HUES48 (cell line): ENCODE data around the gene NR5A1.

ENCODE experiments used
- H3K27ac ChIP-seq: one replicate; pipeline ENCODE4 v1.7.0; 2013; ENCODE audit warnings: low read depth, low read length, inconsistent platforms
- H3K27me3 ChIP-seq: 2 replicates; pipeline ENCODE4 v1.6.1; 2013; ENCODE audit warnings: mild to moderate bottlenecking, low read length; ENCODE audit not compliant: control insufficient read depth, insufficient read depth
- H3K36me3 ChIP-seq: 2 replicates; pipeline ENCODE4 v1.6.1; 2013; ENCODE audit warnings: low read length; ENCODE audit not compliant: control insufficient read depth, insufficient read depth
- H3K4me1 ChIP-seq: 2 replicates; pipeline ENCODE4 v1.6.1; 2013; ENCODE audit warnings: mild to moderate bottlenecking, low read length; ENCODE audit not compliant: control insufficient read depth, insufficient read depth
- H3K4me3 ChIP-seq: 2 replicates; pipeline ENCODE4 v1.5.1; 2013; ENCODE audit warnings: mild to moderate bottlenecking, low read depth, low read length
- H3K9ac ChIP-seq: 2 replicates; pipeline ENCODE4 v1.6.1; 2013; ENCODE audit warnings: mild to moderate bottlenecking, low read depth, low read length, moderate library complexity
- H3K9me3 ChIP-seq: 2 replicates; pipeline ENCODE4 v1.6.1; 2013; ENCODE audit warnings: low read length; ENCODE audit not compliant: control insufficient read depth, insufficient read depth

Gene NR5A1

GRCh38 chr9:124532897-124533296 is 25.7 kb upstream of the NR5A1 start:
- Histone ChIP-seq H3K4me3 (no peak overlapping the region), H3K27me3 (no peaks in the 10 kb centered on the region), H3K36me3 (peaks cover 29% of the 10 kb centered on the region), H3K9me3 (no peaks in the 10 kb centered on the region), H3K27ac (no peak overlapping the region), H3K4me1 (no peaks in the 10 kb centered on the region), H3K9ac (no peak overlapping the region)

GRCh38 chr9:124531115-124531514 is 23.9 kb upstream of the NR5A1 start:
- Histone ChIP-seq H3K4me3 (no peak overlapping the region), H3K9ac (no peak overlapping the region), H3K9me3 (no peaks in the 10 kb centered on the region), H3K4me1 (no peaks in the 10 kb centered on the region), H3K27ac (no peak overlapping the region), H3K27me3 (no peaks in the 10 kb centered on the region), H3K36me3 (peaks cover 37% of the 10 kb centered on the region)

GRCh38 chr9:124530246-124530645 is 23.0 kb upstream of the NR5A1 start:
- no peaks in the 10 kb centered on the region for H3K4me1 ChIP-seq
- H3K27me3 ChIP-seq: no peaks in the 10 kb centered on the region
- no peak overlapping the region for H3K9ac ChIP-seq
- no peak overlapping the region for H3K27ac ChIP-seq
- H3K36me3 ChIP-seq: peaks cover 35% of the 10 kb centered on the region
- no peak overlapping the region for H3K4me3 ChIP-seq
- no peaks in the 10 kb centered on the region for H3K9me3 ChIP-seq

- Histone ChIP-seq H3K36me3 (peaks cover 38% of the 10 kb centered on the region), H3K4me3 (no peak overlapping the region), H3K9ac (no peak overlapping the region), H3K27me3 (no peaks in the 10 kb centered on the region), H3K9me3 (no peaks in the 10 kb centered on the region), H3K4me1 (no peaks in the 10 kb centered on the region), H3K27ac (no peak overlapping the region)
Observed at GRCh38 chr9:124527781-124528180, 20.6 kb upstream of the NR5A1 start.

GRCh38 chr9:124526174-124526573 is 19.0 kb upstream of the NR5A1 start:
- H3K27me3 ChIP-seq: no peaks in the 10 kb centered on the region
- H3K9me3 ChIP-seq: no peaks in the 10 kb centered on the region
- H3K9ac ChIP-seq: no peak overlapping the region
- no peak overlapping the region for H3K4me3 ChIP-seq
- H3K36me3 ChIP-seq: peaks cover 34% of the 10 kb centered on the region
- H3K27ac ChIP-seq: no peak overlapping the region
- H3K4me1 ChIP-seq: no peaks in the 10 kb centered on the region; the same call in 1 of the 2 replicates

DNA sequence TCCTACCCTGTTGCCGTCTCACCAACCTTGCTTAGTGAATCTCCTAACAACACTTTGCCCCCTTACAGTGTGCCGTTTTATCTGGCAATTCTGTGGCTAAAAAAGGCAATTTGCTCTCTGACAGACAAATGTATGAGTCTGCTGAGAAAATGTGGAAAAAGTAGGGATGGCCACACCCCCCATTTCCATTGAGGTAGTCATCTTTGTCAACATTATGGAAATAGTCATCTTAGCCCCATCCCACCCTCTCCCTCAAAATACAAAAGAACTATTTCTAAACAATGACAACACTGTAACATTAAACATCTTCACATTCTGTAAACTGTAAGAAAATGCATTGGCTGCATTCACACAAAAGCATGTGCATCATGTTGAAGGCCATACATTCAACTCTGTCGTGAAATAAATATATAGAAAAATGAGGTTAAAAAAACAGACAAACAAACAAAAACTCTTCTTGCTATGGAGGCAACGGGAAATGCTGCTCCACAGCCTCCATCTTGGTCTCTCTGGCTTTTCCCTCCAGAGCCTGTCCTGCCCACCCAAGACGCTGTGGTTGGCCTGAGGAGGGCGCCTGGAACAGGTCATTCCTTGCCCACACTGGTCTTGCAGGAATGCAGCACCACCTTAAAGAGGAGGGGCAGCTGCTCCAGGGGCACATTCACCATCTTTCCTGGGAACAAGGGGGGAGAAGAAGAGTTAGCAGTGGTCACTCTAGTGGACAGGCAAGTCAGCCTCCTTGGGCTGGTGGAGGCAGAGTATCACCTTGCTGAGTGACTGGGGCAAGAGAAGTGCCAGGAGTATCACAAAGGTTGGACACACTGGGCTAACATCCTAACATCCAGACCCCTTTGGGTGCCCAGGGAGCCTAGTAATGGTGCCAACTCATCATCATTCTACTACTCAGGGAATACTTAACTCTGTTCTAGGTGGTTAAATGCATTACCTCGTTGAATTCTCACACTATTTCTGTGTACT is 15.2 kb upstream of the NR5A1 start:
- H3K9ac ChIP-seq: no peak overlapping the region
- no peak overlapping the region for H3K4me3 ChIP-seq
- no peaks in the 10 kb centered on the region; the same call in 1 of the 2 replicates for H3K4me1 ChIP-seq
- H3K27me3 ChIP-seq: no peaks in the 10 kb centered on the region
- no peak overlapping the region for H3K27ac ChIP-seq
- no peaks in the 10 kb centered on the region for H3K9me3 ChIP-seq
- H3K36me3 ChIP-seq: peaks cover 41% of the 10 kb centered on the region

GRCh38 chr9:124521142-124521541 is 13.9 kb upstream of the NR5A1 start:
- Histone ChIP-seq H3K4me3 (no peak overlapping the region), H3K9ac (no peak overlapping the region), H3K36me3 (peaks cover 28% of the 10 kb centered on the region), H3K9me3 (no peaks in the 10 kb centered on the region), H3K27me3 (no peaks in the 10 kb centered on the region), H3K27ac (no peak overlapping the region), H3K4me1 (no peaks in the 10 kb centered on the region; the same call in 1 of the 2 replicates)

- no peak overlapping the region for H3K9ac ChIP-seq
- H3K4me1 ChIP-seq: no peaks in the 10 kb centered on the region; the same call in 1 of the 2 replicates
- H3K9me3 ChIP-seq: no peaks in the 10 kb centered on the region
- no peak overlapping the region for H3K27ac ChIP-seq
- no peaks in the 10 kb centered on the region for H3K27me3 ChIP-seq
- peaks cover 23% of the 10 kb centered on the region; the same call in 1 of the 2 replicates for H3K36me3 ChIP-seq
- H3K4me3 ChIP-seq: no peak overlapping the region
Observed at GRCh38 chr9:124520206-124520596, 13.0 kb upstream of the NR5A1 start.

DNA sequence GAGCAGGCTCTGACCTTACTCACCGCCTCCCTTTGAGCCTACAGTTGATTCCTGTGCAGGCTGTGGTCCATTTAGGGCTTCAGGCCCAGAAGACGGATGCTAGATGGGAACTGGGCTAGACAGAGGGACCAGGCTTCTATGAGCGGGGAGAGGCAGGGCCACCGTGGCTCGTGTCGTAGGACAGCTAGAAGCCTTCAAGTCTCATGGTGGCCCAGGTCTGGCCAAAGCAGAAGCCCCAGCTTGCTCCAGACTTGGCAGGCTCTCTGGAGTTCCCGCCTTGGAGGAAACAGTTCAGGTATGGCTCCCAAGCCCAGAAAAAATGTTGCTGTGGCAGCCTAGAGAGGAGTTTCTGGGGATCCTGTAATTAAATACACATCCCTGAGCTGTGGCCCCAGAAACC is 10.9 kb upstream of the NR5A1 start:
- H3K27me3 ChIP-seq: no peaks in the 10 kb centered on the region
- no peak overlapping the region for H3K27ac ChIP-seq
- H3K36me3 ChIP-seq: peaks cover 15% of the 10 kb centered on the region; the same call in 1 of the 2 replicates
- no peak overlapping the region for H3K4me3 ChIP-seq
- H3K4me1 ChIP-seq: no peaks in the 10 kb centered on the region; the same call in 1 of the 2 replicates
- H3K9ac ChIP-seq: no peak overlapping the region
- H3K9me3 ChIP-seq: no peaks in the 10 kb centered on the region

DNA sequence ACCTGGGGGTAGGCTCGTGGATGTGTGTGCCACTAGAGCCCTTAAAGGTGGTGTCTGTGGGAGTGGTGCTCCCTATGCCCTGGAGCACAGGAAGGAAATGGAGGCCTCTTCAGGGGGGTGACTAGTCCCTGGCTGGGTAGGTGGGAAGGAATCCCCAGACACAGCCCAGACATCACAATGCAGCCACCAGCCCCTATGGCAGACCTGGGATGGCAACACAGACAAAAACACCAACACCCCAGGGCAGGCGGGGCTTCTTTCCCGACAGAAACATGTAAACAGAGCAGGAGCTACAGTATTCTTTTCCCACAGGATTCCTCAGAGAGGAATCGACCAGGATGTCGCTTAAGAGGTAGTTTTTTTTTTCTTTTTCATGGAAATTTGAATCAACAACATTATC is 10.4 kb upstream of the NR5A1 start:
- Histone ChIP-seq H3K27ac (no peak overlapping the region), H3K9me3 (no peaks in the 10 kb centered on the region), H3K27me3 (no peaks in the 10 kb centered on the region), H3K9ac (no peak overlapping the region), H3K4me3 (no peak overlapping the region), H3K4me1 (no peaks in the 10 kb centered on the region; the same call in 1 of the 2 replicates), H3K36me3 (peaks cover 15% of the 10 kb centered on the region; the same call in 1 of the 2 replicates)

- Histone ChIP-seq H3K4me1 (0 out of 2 replicates have a peak, but pooled peaks cover 4% of the 10 kb centered on the region), H3K27me3 (no peaks in the 10 kb centered on the region), H3K27ac (no peak overlapping the region)
Observed at GRCh38 chr9:124514874-124515273, 7.7 kb upstream of the NR5A1 start.

More at GRCh38 chr9:124514874-124515273, 7.7 kb upstream of the NR5A1 start:
- Histone ChIP-seq H3K4me3 (no peak overlapping the region), H3K9ac (no peak overlapping the region), H3K9me3 (no peaks in the 10 kb centered on the region), H3K36me3 (peaks cover 5% of the 10 kb centered on the region; the same call in 1 of the 2 replicates)
